Mucosa of rectum (tissue), 2 donors: ENCODE data around the gene FCRL1.

Experiments used
- H3K27ac ChIP-seq, 2 donors: one replicate each; pipeline ENCODE4 v1.7.0; 2013; ENCODE audit warnings: inconsistent platforms in 2 of 2, low read depth in 2 of 2, low read length in 2 of 2
- H3K27me3 ChIP-seq, 2 donors: one replicate each; pipeline ENCODE4 v1.7.0; 2013; ENCODE audit warnings: low read length in 2 of 2; ENCODE audit not compliant: control insufficient read depth in 2 of 2, insufficient read depth in 2 of 2
- H3K36me3 ChIP-seq, 2 donors: one replicate each; pipeline ENCODE4 v1.7.0; 2013; ENCODE audit warnings: low read length in 2 of 2; ENCODE audit not compliant: control insufficient read depth in 2 of 2, insufficient read depth in 2 of 2
- H3K4me1 ChIP-seq, 2 donors: one replicate each; pipeline ENCODE4 v1.7.0; 2013; ENCODE audit warnings: low read length in 2 of 2, mild to moderate bottlenecking in 1 of 2; ENCODE audit not compliant: control insufficient read depth in 2 of 2, insufficient read depth in 2 of 2
- H3K4me3 ChIP-seq, 2 donors: one replicate each; pipeline ENCODE4 v1.7.0; 2013; ENCODE audit warnings: low read length in 2 of 2
- H3K9ac ChIP-seq, 2 donors: one replicate each; pipeline ENCODE4 v1.7.0; 2013; ENCODE audit warnings: low read length in 2 of 2, low read depth in 1 of 2, mild to moderate bottlenecking in 1 of 2
- H3K9me3 ChIP-seq, 2 donors: one replicate each; pipeline ENCODE4 v1.7.0; 2013; ENCODE audit warnings: low read length in 2 of 2; ENCODE audit not compliant: control insufficient read depth in 2 of 2
- donor health status: healthy.
- donor health status: Normal muscosa, but diverticular disease.

The FCRL1 gene, protein sequence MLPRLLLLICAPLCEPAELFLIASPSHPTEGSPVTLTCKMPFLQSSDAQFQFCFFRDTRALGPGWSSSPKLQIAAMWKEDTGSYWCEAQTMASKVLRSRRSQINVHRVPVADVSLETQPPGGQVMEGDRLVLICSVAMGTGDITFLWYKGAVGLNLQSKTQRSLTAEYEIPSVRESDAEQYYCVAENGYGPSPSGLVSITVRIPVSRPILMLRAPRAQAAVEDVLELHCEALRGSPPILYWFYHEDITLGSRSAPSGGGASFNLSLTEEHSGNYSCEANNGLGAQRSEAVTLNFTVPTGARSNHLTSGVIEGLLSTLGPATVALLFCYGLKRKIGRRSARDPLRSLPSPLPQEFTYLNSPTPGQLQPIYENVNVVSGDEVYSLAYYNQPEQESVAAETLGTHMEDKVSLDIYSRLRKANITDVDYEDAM

DNA sequence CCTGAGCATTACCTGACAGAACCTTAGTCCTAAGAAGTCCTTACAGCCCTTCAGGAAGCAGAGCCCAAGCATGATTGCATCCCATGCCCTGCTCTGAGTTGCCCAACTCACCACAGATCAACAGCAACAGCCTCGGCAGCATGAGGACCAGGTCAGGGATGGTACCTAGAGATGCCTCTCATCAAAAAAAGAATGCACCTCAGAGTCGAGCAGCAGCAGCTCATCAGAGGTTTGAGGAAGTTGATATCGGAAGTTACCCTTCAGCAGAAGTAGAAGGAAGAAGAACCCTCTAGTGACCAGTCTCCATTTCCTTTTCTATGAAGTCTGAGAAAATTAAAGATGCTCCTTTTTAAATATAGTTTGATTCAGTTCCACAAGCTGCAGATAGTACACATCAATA, at the start of gene FCRL1:
FCRL1 (minus strand) TSS at position 225 of the 400 bp plus-strand sequence; CDS start at position 142, 83 bp downstream.
- no peaks in the 10 kb centered on the region for H3K27me3 ChIP-seq
- H3K4me1 ChIP-seq: no peaks in the 10 kb centered on the region
- H3K4me3 ChIP-seq: peak within 1 kb of the TSS in 1 of 2 donors; percentile 20
- H3K27ac ChIP-seq: no peak within 1 kb of the TSS
- no peaks in the 10 kb centered on the region for H3K9me3 ChIP-seq
- no peaks in the 10 kb centered on the region for H3K36me3 ChIP-seq
- H3K9ac ChIP-seq: no peak within 1 kb of the TSS

DNA sequence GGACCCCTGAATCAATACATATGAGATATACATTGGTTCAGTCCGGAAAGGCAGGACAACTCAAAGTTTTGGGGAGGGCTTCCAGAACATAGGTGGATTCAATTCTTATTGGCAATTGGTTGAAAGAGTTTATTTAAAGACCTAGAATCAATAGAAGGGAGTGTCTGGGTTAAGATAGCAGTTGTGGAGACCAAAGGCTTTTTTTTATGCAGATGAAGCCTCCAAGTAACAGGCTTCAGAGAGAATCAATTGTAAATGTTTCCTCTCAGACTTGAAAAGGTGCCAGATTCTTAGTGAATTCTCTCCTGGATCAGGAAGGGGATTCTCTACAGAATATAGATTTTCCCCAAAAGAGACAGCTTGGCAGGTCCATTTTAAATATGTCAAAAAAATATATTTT, 48.7 kb upstream of the FCRL1 start:
- H3K4me3 ChIP-seq: no peak overlapping the region
- H3K9me3 ChIP-seq: no peaks in the 10 kb centered on the region
- H3K27ac ChIP-seq: no peak overlapping the region
- no peaks in the 10 kb centered on the region for H3K36me3 ChIP-seq
- no peak overlapping the region for H3K9ac ChIP-seq
- no peaks in the 10 kb centered on the region for H3K4me1 ChIP-seq
- no peaks in the 10 kb centered on the region for H3K27me3 ChIP-seq

DNA sequence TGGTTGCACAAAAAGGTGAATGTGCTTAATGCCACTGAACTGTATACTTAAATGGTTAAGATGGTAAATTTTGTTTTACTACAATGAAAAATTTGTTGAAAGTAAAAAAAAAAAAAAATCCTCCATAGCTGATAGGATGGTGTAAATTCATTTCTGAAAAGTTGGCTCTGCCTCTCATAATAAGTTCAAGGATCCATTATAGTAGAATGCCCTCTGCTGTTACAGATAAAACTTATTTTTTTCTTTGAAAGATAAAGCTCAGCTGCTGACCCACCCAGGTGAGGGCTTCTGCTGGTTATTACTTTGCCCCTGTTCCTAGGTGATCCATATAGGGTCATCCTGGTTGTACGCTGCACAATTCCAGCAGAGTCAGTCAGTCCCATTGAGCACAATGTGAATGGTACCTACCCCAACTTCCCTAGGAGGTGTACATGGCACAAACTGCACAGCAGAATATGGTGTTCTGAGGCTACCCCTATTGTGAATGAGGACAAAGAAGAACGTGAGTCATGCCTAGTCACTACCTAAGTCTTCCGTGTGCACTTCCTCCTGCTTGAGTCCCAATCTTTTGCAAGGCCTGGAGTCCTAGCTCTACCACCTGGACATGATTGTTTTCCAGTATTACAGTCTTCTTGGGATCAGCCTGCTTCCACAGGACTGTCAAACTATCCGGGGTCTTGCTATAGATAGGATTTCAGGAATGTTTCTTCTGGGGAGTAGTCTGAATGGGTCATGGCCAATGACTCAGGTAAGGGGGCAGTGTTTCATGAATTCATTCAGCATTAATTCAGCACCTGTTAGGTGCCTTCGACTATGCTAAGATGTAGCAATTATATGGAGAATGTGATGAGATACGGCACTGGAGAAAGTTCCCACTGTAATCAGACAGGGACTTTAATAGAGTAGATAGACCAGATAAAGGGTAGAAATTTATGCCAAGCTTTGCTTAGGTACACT, 42.5 kb upstream of the FCRL1 start:
- Histone ChIP-seq H3K4me3 (no peak overlapping the region), H3K9me3 (no peaks in the 10 kb centered on the region), H3K27ac (no peak overlapping the region), H3K9ac (no peak overlapping the region), H3K36me3 (no peaks in the 10 kb centered on the region), H3K4me1 (no peaks in the 10 kb centered on the region), H3K27me3 (no peaks in the 10 kb centered on the region)

DNA sequence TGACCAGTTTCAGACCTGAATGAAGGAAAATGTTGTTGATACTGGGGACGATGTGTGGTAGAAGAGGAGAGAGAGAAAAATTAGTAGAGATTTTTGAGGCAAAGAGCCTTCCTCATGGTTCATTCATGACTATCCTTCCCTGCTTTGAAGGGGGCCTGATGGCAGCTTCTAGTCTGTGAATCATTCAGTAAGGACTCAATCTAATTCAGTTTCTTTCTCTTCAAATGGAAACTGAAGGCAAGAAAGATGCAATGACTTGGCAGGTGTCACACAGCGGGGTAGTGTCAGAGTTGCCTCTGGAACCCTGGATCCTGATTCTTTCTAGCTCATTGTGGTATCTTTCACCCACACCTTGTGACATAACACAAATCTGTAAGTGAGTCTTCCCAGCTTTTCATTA, 36.6 kb upstream of the FCRL1 start:
- Histone ChIP-seq H3K4me1 (no peaks in the 10 kb centered on the region), H3K27me3 (no peaks in the 10 kb centered on the region), H3K9ac (no peak overlapping the region), H3K4me3 (no peak overlapping the region), H3K36me3 (no peaks in the 10 kb centered on the region), H3K27ac (no peak overlapping the region), H3K9me3 (no peaks in the 10 kb centered on the region)

DNA sequence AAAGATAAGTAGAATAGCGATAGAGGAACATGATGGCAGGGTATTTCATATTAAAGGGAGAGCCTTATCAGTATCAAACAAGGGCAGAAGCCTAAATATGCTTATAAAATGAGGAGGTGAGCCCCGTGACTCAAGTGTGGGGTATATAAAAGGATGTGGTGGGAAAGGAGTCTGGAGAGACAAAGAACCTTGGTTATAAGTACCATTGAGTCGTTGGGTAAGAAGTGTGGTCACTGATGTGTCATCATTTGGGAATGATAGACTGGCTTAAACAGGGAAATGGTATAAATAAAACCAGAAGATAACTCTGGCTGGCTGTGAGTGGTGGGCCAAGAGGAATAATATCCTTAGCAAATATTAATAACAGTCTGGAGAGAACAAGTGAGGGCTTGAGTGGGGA, 32.6 kb upstream of the FCRL1 start:
- Histone ChIP-seq H3K36me3 (no peaks in the 10 kb centered on the region), H3K9me3 (no peaks in the 10 kb centered on the region), H3K4me1 (no peaks in the 10 kb centered on the region), H3K27me3 (no peaks in the 10 kb centered on the region), H3K9ac (no peak overlapping the region), H3K27ac (no peak overlapping the region), H3K4me3 (no peak overlapping the region)

DNA sequence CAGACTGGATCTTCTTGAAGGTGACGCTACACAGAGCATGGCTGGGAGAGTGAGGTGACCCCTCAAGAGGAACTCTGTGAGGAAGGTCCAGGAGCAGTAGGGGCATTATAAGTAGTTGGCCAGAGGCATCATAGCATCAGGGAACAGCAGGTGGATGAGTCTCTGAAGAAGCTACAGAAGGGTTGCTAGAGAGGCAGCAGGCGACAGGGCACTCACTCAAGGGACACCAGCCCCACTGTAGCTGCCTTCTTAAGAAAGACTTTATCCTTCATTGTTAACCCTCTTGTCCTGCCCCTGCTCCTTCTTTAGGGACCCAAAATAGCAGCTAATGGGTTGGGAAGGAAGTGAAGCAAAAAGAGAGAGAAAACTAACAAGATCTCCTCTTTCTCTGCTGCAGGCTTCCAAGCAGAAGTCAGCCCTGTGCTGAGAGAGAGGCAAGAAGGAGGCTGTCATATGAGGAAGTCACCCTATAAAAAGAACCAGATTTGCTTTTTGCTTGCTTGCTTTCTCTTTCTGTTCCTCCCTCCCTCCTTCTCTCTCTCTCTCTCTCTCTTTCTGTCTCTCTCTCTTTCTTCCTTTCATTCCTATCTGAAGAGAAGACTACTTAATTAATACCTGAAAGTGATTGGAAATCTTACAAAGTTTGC, 29.4 kb upstream of the FCRL1 start:
- Histone ChIP-seq H3K27me3 (no peaks in the 10 kb centered on the region), H3K36me3 (no peaks in the 10 kb centered on the region), H3K9ac (no peak overlapping the region), H3K9me3 (no peaks in the 10 kb centered on the region), H3K27ac (no peak overlapping the region), H3K4me3 (no peak overlapping the region), H3K4me1 (no peaks in the 10 kb centered on the region)

DNA sequence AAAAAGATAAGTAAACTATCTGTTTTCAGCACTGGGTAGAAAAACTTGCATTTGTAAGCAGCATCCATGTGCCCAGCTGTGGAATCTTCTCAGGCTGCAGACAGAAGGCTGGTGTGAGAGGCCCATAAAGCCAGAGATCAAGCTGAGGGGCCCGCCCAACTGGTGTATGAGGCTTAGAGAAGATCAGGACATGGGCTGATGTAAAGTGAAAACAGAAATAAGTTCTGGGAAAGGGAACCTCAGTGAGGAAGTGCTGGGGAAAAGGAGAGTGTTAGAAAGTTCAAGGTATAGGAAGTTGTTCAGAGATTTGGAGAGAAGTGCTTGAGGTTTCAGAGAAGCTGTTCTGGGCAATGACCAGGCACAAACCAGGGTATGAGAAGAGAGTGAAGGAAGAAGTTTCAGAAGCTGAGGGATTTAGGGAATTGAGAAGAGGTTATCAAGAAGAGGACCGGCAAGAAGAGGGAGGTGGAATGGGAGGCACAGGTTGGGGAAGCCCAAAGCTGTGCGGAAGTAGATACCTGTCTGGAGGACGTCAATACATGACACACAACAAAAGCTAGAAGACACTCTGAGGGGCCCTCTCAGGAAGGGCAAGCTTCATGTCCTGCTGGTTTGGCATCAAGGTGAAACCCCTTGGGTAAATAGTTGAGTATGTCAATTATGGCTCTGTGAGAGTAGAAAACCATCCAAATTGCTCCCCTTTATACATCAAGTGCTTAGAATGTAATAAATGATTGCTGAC, 24.3 kb upstream of the FCRL1 start:
- H3K36me3 ChIP-seq: no peaks in the 10 kb centered on the region
- no peak overlapping the region for H3K9ac ChIP-seq
- H3K4me1 ChIP-seq: no peaks in the 10 kb centered on the region
- H3K4me3 ChIP-seq: no peak overlapping the region
- no peak overlapping the region for H3K27ac ChIP-seq
- H3K9me3 ChIP-seq: no peaks in the 10 kb centered on the region
- no peaks in the 10 kb centered on the region for H3K27me3 ChIP-seq

DNA sequence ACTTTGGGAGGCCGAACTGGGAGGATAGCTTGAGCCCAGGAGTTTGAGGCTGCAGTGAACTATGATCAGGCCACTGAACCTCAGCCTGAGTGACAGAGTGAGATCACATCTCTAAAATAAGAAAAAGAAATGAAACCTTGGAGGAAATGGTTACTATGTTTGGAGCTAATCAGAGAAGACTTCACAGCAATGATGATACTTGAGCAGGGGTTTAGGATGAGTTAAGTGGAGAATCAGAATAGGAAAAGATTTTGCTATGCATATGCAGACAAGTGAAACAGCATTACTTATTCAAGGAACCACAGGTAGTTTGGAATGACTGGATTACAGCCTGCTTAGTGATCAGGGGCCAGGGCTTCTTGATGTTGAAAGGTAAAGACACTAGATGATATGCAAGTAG, 23.0 kb upstream of the FCRL1 start:
- H3K4me1 ChIP-seq: no peaks in the 10 kb centered on the region
- H3K36me3 ChIP-seq: no peaks in the 10 kb centered on the region
- no peaks in the 10 kb centered on the region for H3K27me3 ChIP-seq
- H3K27ac ChIP-seq: no peak overlapping the region
- H3K9ac ChIP-seq: no peak overlapping the region
- H3K4me3 ChIP-seq: no peak overlapping the region
- H3K9me3 ChIP-seq: no peaks in the 10 kb centered on the region

DNA sequence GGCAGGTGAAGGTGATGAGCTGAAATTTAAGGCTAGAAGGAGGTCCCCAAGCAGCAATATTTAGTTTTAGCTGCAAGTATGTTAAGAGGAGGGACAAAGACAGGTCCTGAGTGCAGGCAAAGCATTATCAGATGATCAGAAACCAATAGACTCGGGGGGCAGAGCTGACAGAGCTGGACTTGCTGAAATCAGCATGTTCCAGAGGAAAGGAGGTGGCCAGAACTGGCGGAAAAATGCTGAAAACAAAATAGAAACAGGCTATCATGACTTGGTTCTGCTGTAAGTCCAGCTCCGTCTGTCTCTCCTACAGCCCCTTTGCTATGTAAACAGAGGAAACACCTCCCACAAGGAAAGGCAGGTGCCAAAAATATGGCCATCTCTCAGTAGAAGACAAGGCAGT, 21.8 kb upstream of the FCRL1 start, which contains the start of gene CD5L:
CD5L (minus strand) TSS at position 101 of the 400 bp plus-strand sequence. CDS start 107 bp downstream, outside the sequence.
- H3K4me3 ChIP-seq: no peak within 1 kb of the TSS
- H3K27me3 ChIP-seq: no peaks in the 10 kb centered on the region
- no peaks in the 10 kb centered on the region for H3K4me1 ChIP-seq
- no peaks in the 10 kb centered on the region for H3K9me3 ChIP-seq
- H3K36me3 ChIP-seq: no peaks in the 10 kb centered on the region
- H3K9ac ChIP-seq: no peak within 1 kb of the TSS
- H3K27ac ChIP-seq: no peak within 1 kb of the TSS
